T-helper 2 cell treated with Interferon-gamma antibody and Interleukin-4, amounts not matched to agents 100 ng/mL and 5 ng/mL, for 36 hours (primary cell): ENCODE results near the gene DLX4. TPM values are rescaled to one million over a fixed set of nuclear protein-coding genes. Genes with fewer than 3 reads are reported as not detected.

ENCODE experiments used
- intact Hi-C: fragments of 100-400 bp; cut with micrococcal nuclease; formaldehyde crosslinking; loops from one replicate; pipeline ENCODE4 v1.15.1; 2023
- total RNA-seq: library from RNA; stranded (reverse); gene quantifications from 2 replicates; pipeline ENCODE4 v1.2.3, GENCODE V29; 2022

Gene DLX4
- total RNA-seq, 1 donor from 2014 or later = 0.25 TPM

DNA sequence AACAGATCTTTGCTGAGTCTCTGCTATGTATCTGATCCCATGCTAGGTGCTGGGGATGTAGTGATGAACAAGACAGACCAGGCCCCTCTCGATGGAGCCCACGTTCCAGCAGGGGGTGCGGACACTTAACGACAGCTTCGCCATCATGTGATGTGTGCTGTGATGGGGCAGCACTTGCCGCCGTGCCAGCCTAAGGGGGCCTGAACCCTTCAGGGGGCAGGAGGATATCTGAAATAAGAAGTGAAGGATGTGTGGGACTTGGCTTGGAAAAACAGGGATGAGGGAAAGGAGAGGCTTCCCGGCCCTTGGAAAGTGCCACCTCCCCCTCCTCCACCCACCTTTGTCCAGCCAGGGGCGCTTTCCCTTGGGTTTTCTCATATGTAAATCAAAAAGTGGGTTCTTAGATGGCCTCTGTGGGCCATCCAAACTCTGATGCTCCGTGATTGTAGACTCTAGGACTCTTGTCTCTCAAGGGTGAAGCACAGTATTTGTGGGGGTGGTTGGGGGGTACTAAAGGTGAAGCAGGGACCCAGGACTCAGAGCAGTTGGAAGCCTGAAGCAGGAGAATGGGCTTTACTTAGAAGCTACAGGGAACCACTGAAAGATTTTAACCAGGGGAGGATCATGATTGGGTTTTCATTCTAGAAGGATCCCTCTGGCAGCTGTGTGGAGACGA lies 30.0 kb downstream of the DLX4 start:
- intact Hi-C loops = loop anchor here (1.0 to 2.0 kb wide), 4 partner anchors 47 to 432 kb away; no protein-coding TSS in a partner anchor

DNA sequence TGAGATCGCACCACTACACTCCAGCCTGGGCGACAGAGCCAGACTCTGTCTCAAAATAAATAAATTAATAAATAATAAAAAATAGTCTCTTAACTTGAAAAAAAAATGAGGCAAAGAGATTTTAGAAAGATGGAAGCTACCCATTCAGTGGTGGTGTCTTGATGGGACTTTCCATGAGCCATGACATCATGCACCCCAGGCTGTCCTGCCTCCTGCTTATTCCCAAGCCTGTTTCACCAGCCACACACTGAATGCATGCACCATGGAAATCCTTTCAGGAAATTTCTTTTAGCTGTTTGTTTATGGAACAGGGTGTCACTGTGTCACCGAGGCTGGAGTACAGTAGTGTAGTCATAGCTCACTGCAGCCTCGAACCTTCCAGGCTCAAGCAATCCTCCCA lies 34.9 kb downstream of the DLX4 start:
- intact Hi-C loops = no loop called here

DNA sequence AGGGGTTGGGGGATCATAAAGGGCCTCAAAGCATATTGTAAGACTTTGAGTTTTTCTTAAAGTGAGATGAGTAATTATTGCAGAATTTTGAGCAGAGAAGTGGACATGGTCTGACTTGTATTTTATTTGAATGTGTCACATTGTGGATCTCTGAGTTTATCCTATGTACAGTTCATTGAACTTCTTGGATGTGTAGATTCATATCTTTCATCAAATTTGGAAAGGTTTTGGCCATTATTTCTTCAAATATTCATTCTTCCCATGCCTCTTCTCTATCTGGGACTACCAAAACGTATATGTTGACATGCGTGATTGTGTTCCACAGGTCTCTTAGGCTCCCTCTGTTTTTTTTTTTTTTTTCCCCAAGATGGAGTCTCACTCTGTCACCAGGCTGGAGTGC lies 40.3 kb downstream of the DLX4 start:
- intact Hi-C loops = no loop called here

DNA sequence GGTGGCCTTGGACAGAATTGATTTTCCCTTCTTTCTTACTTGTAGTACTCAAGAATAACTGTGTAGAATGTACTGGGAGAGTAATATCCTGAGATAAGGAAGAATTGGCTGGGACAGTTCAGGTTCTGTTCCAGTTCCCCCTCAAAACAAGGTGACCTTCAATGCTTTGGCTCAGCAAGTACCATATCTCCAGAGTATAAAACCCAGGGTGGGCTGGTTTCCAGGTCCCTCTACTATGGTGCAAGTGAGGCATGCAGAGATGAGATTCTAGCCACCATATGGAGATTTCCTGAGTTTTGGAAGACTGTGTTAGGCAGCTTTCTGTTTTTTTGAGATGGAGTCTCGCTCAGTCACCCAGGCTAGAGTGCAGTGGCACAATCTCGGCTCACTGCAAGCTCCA lies 44.1 kb downstream of the DLX4 start:
- intact Hi-C loops = no loop called here

DNA sequence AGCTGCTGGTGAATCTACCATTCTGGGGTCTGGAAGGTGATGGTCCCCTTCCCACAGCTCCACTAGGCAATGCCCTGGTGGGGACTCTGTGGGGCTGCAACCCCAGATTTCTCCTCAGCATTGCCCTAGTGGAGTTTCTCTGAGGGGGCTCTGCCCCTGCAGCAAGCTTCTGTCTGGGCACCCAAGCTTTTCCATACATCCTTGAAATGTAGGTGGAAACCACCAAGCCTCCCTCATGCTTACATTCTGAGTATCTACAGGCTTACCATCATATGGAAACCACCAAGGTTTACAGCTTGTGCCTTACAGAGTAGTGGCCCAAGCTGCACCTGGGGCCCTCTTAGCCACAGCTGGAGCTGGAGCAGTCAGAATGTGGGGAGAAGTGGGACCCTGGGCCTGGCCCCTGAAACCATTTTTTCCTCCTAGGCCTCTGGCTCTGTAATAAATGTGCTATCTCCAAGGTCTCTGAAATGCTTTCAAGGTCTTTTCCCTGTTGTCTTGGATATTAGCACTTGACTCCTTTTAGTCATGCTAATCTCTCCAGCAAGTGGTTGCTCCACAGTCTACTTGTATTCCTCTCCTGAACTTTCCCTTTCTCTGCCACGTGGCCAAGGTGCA lies 45.6 kb downstream of the DLX4 start:
- intact Hi-C loops = no loop called here

DNA sequence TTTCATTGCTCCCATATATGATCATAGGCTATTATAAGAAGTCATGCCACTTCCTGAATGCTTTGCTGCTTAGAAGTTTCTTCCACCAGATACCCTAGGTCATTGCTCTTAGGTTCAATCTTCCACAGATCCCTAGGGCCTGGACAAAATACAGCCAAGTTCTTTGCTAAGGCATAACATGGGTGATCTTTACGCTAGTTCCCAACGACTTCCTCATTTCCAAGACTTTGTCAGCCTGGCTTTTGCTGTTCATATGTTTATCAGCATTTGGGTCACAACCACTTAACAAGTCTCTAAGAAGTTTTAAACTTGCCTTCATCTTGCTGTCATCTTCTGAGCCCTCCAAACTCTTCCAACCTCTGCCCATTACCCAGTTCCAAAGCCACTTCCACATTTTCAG lies 46.2 kb downstream of the DLX4 start:
- intact Hi-C loops = no loop called here

DNA sequence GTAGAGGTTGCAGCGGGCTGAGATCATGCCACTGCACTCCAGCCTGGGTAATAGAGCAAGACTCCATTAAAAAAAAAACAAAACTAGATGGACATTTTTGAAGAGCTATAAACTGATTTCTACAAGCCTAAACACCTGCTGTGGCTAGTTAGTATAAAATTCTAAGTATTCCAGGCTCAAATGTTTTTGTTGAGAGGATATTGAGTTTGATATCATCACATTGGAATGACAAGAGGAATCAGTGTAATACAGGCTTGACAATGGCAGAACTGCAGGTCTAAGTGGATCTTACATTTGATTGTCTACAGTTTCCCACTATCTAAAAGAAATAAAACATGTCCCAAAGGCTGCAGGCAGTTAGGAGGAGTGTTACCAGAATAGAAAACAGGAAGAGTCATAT lies 49.9 kb downstream of the DLX4 start:
- intact Hi-C loops = no loop called here

DNA sequence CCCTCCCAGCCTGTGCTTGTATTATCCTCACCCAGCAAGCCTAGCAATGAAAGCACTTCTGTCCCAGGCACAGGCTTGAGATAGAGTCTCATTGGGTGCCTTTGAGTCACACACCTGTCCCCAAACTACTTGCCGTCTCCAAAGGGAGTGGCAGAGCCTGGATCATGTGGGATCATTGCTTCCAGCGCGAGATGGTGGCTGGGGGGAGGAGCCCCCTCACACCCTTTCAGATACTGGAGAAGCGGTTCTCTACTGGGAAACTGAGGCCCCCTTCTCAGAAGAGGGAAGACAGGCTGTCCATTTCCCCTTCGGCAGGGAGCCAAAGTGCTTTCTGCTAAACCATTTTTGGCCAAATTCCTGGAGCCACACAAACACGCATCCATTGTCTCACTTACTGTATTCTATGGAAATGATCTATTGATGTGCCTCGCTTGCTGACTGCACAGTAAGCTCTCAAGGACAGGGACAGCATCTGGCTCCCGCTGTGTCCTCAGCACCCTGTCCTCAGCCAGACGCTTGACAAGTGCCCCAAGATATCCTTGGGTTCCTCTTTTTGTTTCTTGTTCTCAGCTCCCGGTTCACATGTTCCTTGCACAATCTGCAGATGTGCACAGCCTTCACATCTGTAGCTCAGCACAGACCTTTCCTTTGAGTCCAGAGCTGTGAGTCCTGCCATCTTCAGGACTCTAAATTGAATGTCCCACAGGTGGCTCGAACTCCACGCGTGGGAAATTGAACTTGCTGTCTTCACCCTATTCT lies 52.0 kb downstream of the DLX4 start:
- intact Hi-C loops = no loop called here

DNA sequence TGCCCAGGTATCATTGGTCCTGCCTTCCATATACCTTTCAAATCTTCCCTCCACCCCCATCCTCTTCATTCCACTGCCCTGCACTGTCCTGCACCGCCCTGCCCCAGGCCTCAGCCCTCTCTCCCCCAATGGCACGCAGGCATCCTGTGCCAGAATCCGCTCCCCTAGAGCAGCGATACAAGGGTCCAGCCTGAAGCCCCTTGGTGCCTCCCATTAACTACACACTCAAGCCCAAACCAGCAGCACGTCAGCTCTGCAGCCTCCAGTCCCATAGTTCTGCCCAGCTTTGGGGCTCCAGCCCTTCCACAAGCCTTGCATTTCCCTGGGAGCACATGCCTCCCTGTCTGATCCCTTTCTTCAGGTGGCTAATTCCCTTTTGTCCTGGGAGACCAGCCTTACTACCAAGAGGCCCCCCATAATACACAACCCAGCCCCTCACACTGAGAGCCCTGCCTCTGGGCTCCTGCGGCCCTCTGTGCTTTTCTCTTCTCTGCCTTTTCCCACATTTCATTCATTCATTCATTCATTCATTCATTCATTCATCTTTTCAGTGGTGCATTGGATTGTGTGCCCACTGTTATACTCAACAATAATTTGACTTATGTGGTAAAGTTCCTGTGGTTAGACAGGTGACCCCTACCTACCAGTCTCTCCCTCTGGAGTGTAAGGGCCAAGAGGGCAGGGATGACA lies 52.8 kb downstream of the DLX4 start:
- intact Hi-C loops = no loop called here

DNA sequence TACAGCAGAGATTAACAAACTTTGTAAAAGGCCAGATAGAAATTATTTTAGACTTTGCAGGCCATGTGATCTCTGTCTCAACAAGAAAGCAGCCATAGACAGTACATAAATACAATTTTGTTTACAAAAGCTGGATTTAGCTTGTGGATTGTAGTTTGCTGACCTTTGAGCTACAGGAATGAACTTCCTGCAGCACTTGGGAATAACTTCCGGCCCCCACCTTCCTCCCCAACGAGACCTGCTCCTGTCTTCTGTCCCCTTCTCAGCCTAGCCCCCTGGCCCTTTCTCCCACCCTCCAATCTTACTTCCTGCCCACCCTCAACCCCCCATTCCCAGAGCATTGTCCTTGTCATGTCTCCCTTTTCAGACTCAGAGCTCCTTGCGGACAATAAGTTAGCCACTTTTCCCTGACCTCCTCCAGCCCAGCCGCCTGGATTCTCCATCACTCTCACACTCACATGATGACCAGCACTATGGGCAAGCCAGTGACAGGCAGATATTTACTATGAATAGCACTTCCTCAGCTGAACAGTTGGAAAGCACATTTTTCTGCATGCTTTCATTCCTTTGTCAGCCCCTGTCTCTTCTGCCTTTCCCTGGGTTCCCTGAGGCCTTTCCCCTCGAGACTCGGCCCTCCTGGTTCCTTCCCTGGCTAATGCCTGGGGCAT lies 53.6 kb downstream of the DLX4 start:
- intact Hi-C loops = no loop called here

DNA sequence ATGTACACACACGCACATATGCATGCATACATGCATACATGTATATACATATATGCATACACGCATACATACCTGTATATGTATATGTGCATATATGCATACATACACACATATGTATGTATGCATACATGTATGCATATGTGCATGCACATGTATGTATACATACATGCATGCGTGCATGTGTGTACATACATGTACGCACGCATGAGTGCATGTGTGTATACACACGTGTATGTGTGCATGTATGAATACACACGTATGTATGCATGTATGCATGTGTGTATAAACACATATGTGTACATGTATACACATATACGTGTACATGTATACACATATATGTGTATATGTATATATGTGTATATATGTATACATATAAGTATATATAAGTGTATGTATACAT lies 54.5 kb downstream of the DLX4 start:
- intact Hi-C loops = no loop called here

Other genes with a start within 250 kb of the DLX4 start
- 32.9 and 33.1 TPM in 2 replicates for gene FAM117A, start 205.1 kb upstream of the DLX4 start, total RNA-seq
- gene KAT7, start 180.5 kb upstream of the DLX4 start, total RNA-seq = 73.3 and 80.8 TPM in 2 replicates
- gene TAC4, start 121.1 kb upstream of the DLX4 start, total RNA-seq = not detected in 2 replicates
- gene DLX3, start 26.0 kb downstream of the DLX4 start, total RNA-seq = not detected in 2 replicates
- gene ITGA3, start 86.9 kb downstream of the DLX4 start, total RNA-seq = 6.5 and 8.9 TPM in 2 replicates
- gene PDK2, start 126.2 kb downstream of the DLX4 start, total RNA-seq = 17.2 and 17.4 TPM in 2 replicates
- gene SAMD14, start 161.0 kb downstream of the DLX4 start, total RNA-seq = 0.98 and 1.1 TPM in 2 replicates
- 160 and 163 TPM in 2 replicates for gene PPP1R9B, start 181.5 kb downstream of the DLX4 start, total RNA-seq
- gene SGCA, start 196.8 kb downstream of the DLX4 start, total RNA-seq = not detected in 2 replicates
- 1.2 and 1.5 TPM in 2 replicates for gene COL1A1, start 232.4 kb downstream of the DLX4 start, total RNA-seq